ENCODE measurements around the gene TREML4. TPM values are rescaled to one million over a fixed set of nuclear protein-coding genes. Genes with fewer than 3 reads are reported as not detected.

The TREML4 gene
- total RNA-seq, 1 donor from 2014 or later, result not detected

GRCh38 chr6:41255638-41256246 lies 27.6 kb downstream of the TREML4 start:
- Mint-ChIP-seq H3K4me1 (ENCODE audit: low read depth, unreplicated experiment) (no peaks in the 10 kb centered on the region), H3K27ac (ENCODE audit: unreplicated experiment) (no peak overlapping the region), H3K4me3 (ENCODE audit: unreplicated experiment) (no peak overlapping the region)

GRCh38 chr6:41256383-41256782 lies 28.2 kb downstream of the TREML4 start:
- no peak for DNase-seq
- Mint-ChIP-seq H3K36me3 (ENCODE audit: unreplicated experiment) (peaks cover 19% of the 10 kb centered on the region), H3K27me3 (ENCODE audit: unreplicated experiment) (no peaks in the 10 kb centered on the region), H3K9me3 (ENCODE audit: unreplicated experiment) (peaks cover 6% of the 10 kb centered on the region), H3K27ac (ENCODE audit: unreplicated experiment) (no peak overlapping the region), H3K4me3 (ENCODE audit: unreplicated experiment) (no peak overlapping the region), H3K4me1 (ENCODE audit: low read depth, unreplicated experiment) (no peaks in the 10 kb centered on the region)
- TF ChIP-seq CTCF (IDR thresholded peaks at IDR 0.05; ENCODE audit: partially characterized antibody, unreplicated experiment), result no peak

More at GRCh38 chr6:41255638-41256246, 27.6 kb downstream of the TREML4 start:
- DNase-seq, result no peak
- H3K36me3 Mint-ChIP-seq (ENCODE audit: unreplicated experiment), result peaks cover 19% of the 10 kb centered on the region
- no peaks in the 10 kb centered on the region for H3K27me3 Mint-ChIP-seq (ENCODE audit: unreplicated experiment)
- peaks cover 6% of the 10 kb centered on the region for H3K9me3 Mint-ChIP-seq (ENCODE audit: unreplicated experiment)
- no peak for TF ChIP-seq CTCF (IDR thresholded peaks at IDR 0.05; ENCODE audit: partially characterized antibody, unreplicated experiment)

GRCh38 chr6:41257369-41258195 lies 29.4 kb downstream of the TREML4 start:
- Mint-ChIP-seq H3K4me1 (ENCODE audit: low read depth, unreplicated experiment) (no peaks in the 10 kb centered on the region), H3K9me3 (ENCODE audit: unreplicated experiment) (peaks cover 3% of the 10 kb centered on the region), H3K36me3 (ENCODE audit: unreplicated experiment) (peaks cover 19% of the 10 kb centered on the region), H3K27ac (ENCODE audit: unreplicated experiment) (no peak overlapping the region), H3K4me3 (ENCODE audit: unreplicated experiment) (no peak overlapping the region), H3K27me3 (ENCODE audit: unreplicated experiment) (no peaks in the 10 kb centered on the region)
- no peak for DNase-seq
- TF ChIP-seq CTCF (IDR thresholded peaks at IDR 0.05; ENCODE audit: partially characterized antibody, unreplicated experiment), result no peak

GRCh38 chr6:41258196-41258493 lies 30.0 kb downstream of the TREML4 start:
- TF ChIP-seq CTCF (IDR thresholded peaks at IDR 0.05; ENCODE audit: partially characterized antibody, unreplicated experiment), result no peak
- H3K27ac Mint-ChIP-seq (ENCODE audit: unreplicated experiment), result no peak overlapping the region
- no peak for DNase-seq
- H3K4me1 Mint-ChIP-seq (ENCODE audit: low read depth, unreplicated experiment), result no peaks in the 10 kb centered on the region
- H3K4me3 Mint-ChIP-seq (ENCODE audit: unreplicated experiment), result no peak overlapping the region
- peaks cover 3% of the 10 kb centered on the region for H3K9me3 Mint-ChIP-seq (ENCODE audit: unreplicated experiment)
- H3K36me3 Mint-ChIP-seq (ENCODE audit: unreplicated experiment), result peaks cover 19% of the 10 kb centered on the region
- no peaks in the 10 kb centered on the region for H3K27me3 Mint-ChIP-seq (ENCODE audit: unreplicated experiment)

GRCh38 chr6:41262401-41262800 lies 34.3 kb downstream of the TREML4 start:
- H3K9me3 Mint-ChIP-seq (ENCODE audit: unreplicated experiment), result peaks cover 3% of the 10 kb centered on the region
- no peaks in the 10 kb centered on the region for H3K4me1 Mint-ChIP-seq (ENCODE audit: low read depth, unreplicated experiment)
- H3K4me3 Mint-ChIP-seq (ENCODE audit: unreplicated experiment), result no peak overlapping the region

More at GRCh38 chr6:41262401-41262800, 34.3 kb downstream of the TREML4 start:
- TF ChIP-seq CTCF (IDR thresholded peaks at IDR 0.05; ENCODE audit: partially characterized antibody, unreplicated experiment), result no peak
- Mint-ChIP-seq H3K36me3 (ENCODE audit: unreplicated experiment) (peaks cover 19% of the 10 kb centered on the region), H3K27ac (ENCODE audit: unreplicated experiment) (no peak overlapping the region), H3K27me3 (ENCODE audit: unreplicated experiment) (no peaks in the 10 kb centered on the region)
- DNase-seq, result no peak
